ENCODE results near the gene ARL6.
A peak's percentile ranks its signal among the peaks of the same experiment; 100 is the strongest.

Gene ARL6

GRCh38 chr3:97821774-97822358, 57.3 kb downstream of the ARL6 start, which contains the start of gene CRYBG3:
CRYBG3 (plus strand) TSS chr3:97822011; CDS start chr3:97822207, 196 bp downstream.
- peak within 1 kb of the TSS; percentile 44; the same call in 1 of the 2 replicates for H3K27ac ChIP-seq (ENCODE audit: extremely low read depth, low read depth, low read length)
- TF ChIP-seq ZNF37A (tag by site-specific recombination; IDR thresholded peaks at IDR 0.05) (no peak), ZNF843 (tag by site-specific recombination; IDR thresholded peaks at IDR 0.05) (no peak), ZNF792 (tag by site-specific recombination; IDR thresholded peaks at IDR 0.05) (no peak), ZNF132 (tag by site-specific recombination; IDR thresholded peaks at IDR 0.05; ENCODE audit: borderline replicate concordance) (no peak), ZBTB21 (tag by site-specific recombination; IDR thresholded peaks at IDR 0.05) (no peak), PRDM1 (tag by site-specific recombination; IDR thresholded peaks at IDR 0.05) (no peak), ZNF394 (tag by site-specific recombination; IDR thresholded peaks at IDR 0.05; ENCODE audit: borderline replicate concordance) (peak; percentile 93), ZNF184 (tag by site-specific recombination; IDR thresholded peaks at IDR 0.05) (no peak), PRDM4 (tag by site-specific recombination; IDR thresholded peaks at IDR 0.05) (0 out of 2 replicates have a peak, but pooled peaks have one; percentile 5), ZFP41 (tag by site-specific recombination; IDR thresholded peaks at IDR 0.05; ENCODE audit: borderline replicate concordance) (no peak), ZFP3 (tag by site-specific recombination; IDR thresholded peaks at IDR 0.05; ENCODE audit: low read depth) (no peak), ZNF558 (tag by site-specific recombination; IDR thresholded peaks at IDR 0.05) (no peak), ZNF174 (tag by site-specific recombination; IDR thresholded peaks at IDR 0.05) (no peak), ZNF791 (tag by site-specific recombination; IDR thresholded peaks at IDR 0.05) (no peak), PATZ1 (tag by site-specific recombination; IDR thresholded peaks at IDR 0.05) (peak; percentile 26; the same call in 1 of the 2 replicates), SCRT2 (tag by site-specific recombination; IDR thresholded peaks at IDR 0.05) (peak; percentile 74; the same call in 1 of the 2 replicates), ZNF280D (tag by site-specific recombination; IDR thresholded peaks at IDR 0.05) (no peak), ZNF530 (tag by site-specific recombination; IDR thresholded peaks at IDR 0.05; ENCODE audit: low read depth) (no peak), ZNF175 (tag by site-specific recombination; IDR thresholded peaks at IDR 0.05) (no peak), ZFHX2 (tag by site-specific recombination; conservative IDR thresholded peaks at IDR 0.05) (no peak), KLF1 (tag by site-specific recombination; IDR thresholded peaks at IDR 0.05) (no peak), TCF7L2 (IDR thresholded peaks at IDR 0.05; ENCODE audit: borderline replicate concordance, low read depth, low read length) (no peak), ZNF664 (tag by site-specific recombination; IDR thresholded peaks at IDR 0.05) (no peak), ZNF624 (tag by site-specific recombination; IDR thresholded peaks at IDR 0.05) (no peak), GLI2 (tag by site-specific recombination; IDR thresholded peaks at IDR 0.05; ENCODE audit: borderline replicate concordance, low read depth) (no peak)
- TF ChIP-seq, protein P1, sequence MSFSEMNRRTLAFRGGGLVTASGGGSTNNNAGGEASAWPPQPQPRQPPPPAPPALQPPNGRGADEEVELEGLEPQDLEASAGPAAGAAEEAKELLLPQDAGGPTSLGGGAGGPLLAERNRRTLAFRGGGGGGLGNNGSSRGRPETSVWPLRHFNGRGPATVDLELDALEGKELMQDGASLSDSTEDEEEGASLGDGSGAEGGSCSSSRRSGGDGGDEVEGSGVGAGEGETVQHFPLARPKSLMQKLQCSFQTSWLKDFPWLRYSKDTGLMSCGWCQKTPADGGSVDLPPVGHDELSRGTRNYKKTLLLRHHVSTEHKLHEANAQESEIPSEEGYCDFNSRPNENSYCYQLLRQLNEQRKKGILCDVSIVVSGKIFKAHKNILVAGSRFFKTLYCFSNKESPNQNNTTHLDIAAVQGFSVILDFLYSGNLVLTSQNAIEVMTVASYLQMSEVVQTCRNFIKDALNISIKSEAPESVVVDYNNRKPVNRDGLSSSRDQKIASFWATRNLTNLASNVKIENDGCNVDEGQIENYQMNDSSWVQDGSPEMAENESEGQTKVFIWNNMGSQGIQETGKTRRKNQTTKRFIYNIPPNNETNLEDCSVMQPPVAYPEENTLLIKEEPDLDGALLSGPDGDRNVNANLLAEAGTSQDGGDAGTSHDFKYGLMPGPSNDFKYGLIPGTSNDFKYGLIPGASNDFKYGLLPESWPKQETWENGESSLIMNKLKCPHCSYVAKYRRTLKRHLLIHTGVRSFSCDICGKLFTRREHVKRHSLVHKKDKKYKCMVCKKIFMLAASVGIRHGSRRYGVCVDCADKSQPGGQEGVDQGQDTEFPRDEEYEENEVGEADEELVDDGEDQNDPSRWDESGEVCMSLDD (tag by site-specific recombination; IDR thresholded peaks at IDR 0.05): no peak
- TF ChIP-seq, protein P2, sequence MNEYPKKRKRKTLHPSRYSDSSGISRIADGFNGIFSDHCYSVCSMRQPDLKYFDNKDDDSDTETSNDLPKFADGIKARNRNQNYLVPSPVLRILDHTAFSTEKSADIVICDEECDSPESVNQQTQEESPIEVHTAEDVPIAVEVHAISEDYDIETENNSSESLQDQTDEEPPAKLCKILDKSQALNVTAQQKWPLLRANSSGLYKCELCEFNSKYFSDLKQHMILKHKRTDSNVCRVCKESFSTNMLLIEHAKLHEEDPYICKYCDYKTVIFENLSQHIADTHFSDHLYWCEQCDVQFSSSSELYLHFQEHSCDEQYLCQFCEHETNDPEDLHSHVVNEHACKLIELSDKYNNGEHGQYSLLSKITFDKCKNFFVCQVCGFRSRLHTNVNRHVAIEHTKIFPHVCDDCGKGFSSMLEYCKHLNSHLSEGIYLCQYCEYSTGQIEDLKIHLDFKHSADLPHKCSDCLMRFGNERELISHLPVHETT (tag by site-specific recombination; IDR thresholded peaks at IDR 0.05): no peak

More at GRCh38 chr3:97821774-97822358, 57.3 kb downstream of the ARL6 start, which contains the start of gene CRYBG3:
- ChIA-PET CTCF (interaction anchor here (1.7 kb wide), 1 partner anchor 150 kb away, joined by 5 read pairs; the partner anchor contains the start of gene RIOX2), POLR2A (interaction anchor here (0.7 to 1.9 kb wide), 2 partner anchors 9 to 58 kb away, joined by 4 to 6 read pairs; partner anchors contain the start of gene ARL6)
- Histone ChIP-seq H3K4me1 (ENCODE audit: control insufficient read depth, insufficient read depth, low read length) (peaks cover 6% of the 10 kb centered on the region), H3K36me3 (ENCODE audit: control insufficient read depth in 2 of 2, insufficient read depth in 1 of 2, low read length in 2 of 2) (no peaks in the 10 kb centered on the region), H3K4me3 (ENCODE audit: low read depth, low read length) (peak within 1 kb of the TSS; percentile 86), H3K9me3 (ENCODE audit: control insufficient read depth, insufficient read depth, low read depth, low read length) (no peaks in the 10 kb centered on the region)

Measured in HEK293 (cell line).